Stimulated activated CD8-positive, alpha-beta memory T cell treated with anti-CD3 and anti-CD28 coated beads, Interleukin-4, amount 100 ng/mL, for 48 hours (primary cell): ENCODE measurements around the gene LPIN3.

ENCODE experiments used
- DNase-seq: peaks from one replicate; pipeline ENCODE4 v3.0.0-alpha.2; 2020

The LPIN3 gene

GRCh38 chr20:41350408-41350962 lies 9.9 kb downstream of the LPIN3 start:
- no peak for DNase-seq

- no peak for DNase-seq
Measured at GRCh38 chr20:41352106-41352505, 11.5 kb downstream of the LPIN3 start.

GRCh38 chr20:41352666-41353065 lies 12.0 kb downstream of the LPIN3 start:
- DNase-seq = no peak

GRCh38 chr20:41353530-41353929 lies 12.9 kb downstream of the LPIN3 start:
- no peak for DNase-seq

- DNase-seq = no peak
Measured at GRCh38 chr20:41355192-41355591, 14.6 kb downstream of the LPIN3 start.

GRCh38 chr20:41355598-41356203 lies 15.1 kb downstream of the LPIN3 start:
- no peak for DNase-seq

GRCh38 chr20:41356951-41357350 lies 16.3 kb downstream of the LPIN3 start:
- DNase-seq = no peak

- DNase-seq = no peak
Measured at GRCh38 chr20:41357424-41358163, 17.0 kb downstream of the LPIN3 start.

- no peak for DNase-seq
Measured at GRCh38 chr20:41358230-41358629, 17.6 kb downstream of the LPIN3 start.

- no peak for DNase-seq
Measured at GRCh38 chr20:41358717-41359116, 18.1 kb downstream of the LPIN3 start.

GRCh38 chr20:41359541-41360011 lies 19.0 kb downstream of the LPIN3 start:
- DNase-seq = no peak

GRCh38 chr20:41360831-41361756 lies 20.5 kb downstream of the LPIN3 start:
- no peak for DNase-seq

- no peak for DNase-seq
Measured at GRCh38 chr20:41361757-41362747, 21.4 kb downstream of the LPIN3 start.

- DNase-seq = no peak
Measured at GRCh38 chr20:41362748-41363140, 22.1 kb downstream of the LPIN3 start.

GRCh38 chr20:41363601-41364000 lies 23.0 kb downstream of the LPIN3 start:
- DNase-seq = no peak

- no peak for DNase-seq
Measured at GRCh38 chr20:41364236-41364855, 23.7 kb downstream of the LPIN3 start.

GRCh38 chr20:41364967-41365765 lies 24.5 kb downstream of the LPIN3 start:
- no peak for DNase-seq

- no peak for DNase-seq
Measured at GRCh38 chr20:41365777-41366545, 25.3 kb downstream of the LPIN3 start.

- DNase-seq = no peak
Measured at GRCh38 chr20:41366546-41367392, 26.1 kb downstream of the LPIN3 start, which contains the start of gene EMILIN3. Gene EMILIN3, minus strand, starts transcription at chr20:41366818. Its CDS starts 184 bp downstream, at chr20:41366634.
